ENCODE data around the gene CAMTA1. TPM values are rescaled to one million over a fixed set of nuclear protein-coding genes. Genes with fewer than 3 reads are reported as not detected.
A peak's percentile ranks its signal among the peaks of the same experiment; 100 is the strongest.

CAMTA1 gene
- polyA plus RNA-seq, 1 donor from 2014 or later: 162 TPM

DNA sequence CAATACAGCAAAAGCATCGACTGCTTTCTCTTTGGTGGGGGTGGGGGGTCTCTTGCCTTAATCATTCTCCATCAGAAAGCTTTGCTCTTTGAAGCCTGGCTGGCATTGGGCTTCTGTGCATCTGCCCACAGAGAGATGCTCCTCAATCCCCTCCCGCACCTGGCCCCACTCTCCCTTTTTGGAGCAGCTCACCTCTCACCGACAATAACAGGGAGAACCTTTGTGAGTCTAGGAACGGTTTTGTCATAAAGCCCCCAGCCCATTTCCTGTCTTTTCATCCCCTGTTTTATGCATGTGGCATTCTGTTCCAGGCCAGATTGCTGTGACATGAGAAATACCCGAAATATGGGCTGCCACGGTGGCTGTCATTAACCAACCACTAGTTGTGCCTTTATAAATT is 516.9 kb downstream of the CAMTA1 start:
- H3K9ac ChIP-seq (ENCODE audit: low read length): no peak overlapping the region
- H3K9me3 ChIP-seq (ENCODE audit: low read length): no peaks in the 10 kb centered on the region
- no peaks in the 10 kb centered on the region for H3K36me3 ChIP-seq (ENCODE audit: insufficient read depth, low read length)
- H3K27ac ChIP-seq (ENCODE audit: low read length): no peak overlapping the region
- no peak overlapping the region for H2AFZ ChIP-seq (ENCODE audit: low read depth, low read length)
- H4K20me1 ChIP-seq (ENCODE audit: insufficient read depth): no peaks in the 10 kb centered on the region
- H3F3A ChIP-seq (ENCODE audit: insufficient read depth, low read length, poor library complexity, severe bottlenecking): no peaks in the 10 kb centered on the region
- no peaks in the 10 kb centered on the region for H3K27me3 ChIP-seq (ENCODE audit: insufficient read depth, low read depth, low read length)
- H3K4me3 ChIP-seq (ENCODE audit: low read length): no peak overlapping the region
- no peaks in the 10 kb centered on the region for H3K79me2 ChIP-seq (replicated peaks; ENCODE audit: insufficient read depth, low read length)
- TF ChIP-seq, protein P1, sequence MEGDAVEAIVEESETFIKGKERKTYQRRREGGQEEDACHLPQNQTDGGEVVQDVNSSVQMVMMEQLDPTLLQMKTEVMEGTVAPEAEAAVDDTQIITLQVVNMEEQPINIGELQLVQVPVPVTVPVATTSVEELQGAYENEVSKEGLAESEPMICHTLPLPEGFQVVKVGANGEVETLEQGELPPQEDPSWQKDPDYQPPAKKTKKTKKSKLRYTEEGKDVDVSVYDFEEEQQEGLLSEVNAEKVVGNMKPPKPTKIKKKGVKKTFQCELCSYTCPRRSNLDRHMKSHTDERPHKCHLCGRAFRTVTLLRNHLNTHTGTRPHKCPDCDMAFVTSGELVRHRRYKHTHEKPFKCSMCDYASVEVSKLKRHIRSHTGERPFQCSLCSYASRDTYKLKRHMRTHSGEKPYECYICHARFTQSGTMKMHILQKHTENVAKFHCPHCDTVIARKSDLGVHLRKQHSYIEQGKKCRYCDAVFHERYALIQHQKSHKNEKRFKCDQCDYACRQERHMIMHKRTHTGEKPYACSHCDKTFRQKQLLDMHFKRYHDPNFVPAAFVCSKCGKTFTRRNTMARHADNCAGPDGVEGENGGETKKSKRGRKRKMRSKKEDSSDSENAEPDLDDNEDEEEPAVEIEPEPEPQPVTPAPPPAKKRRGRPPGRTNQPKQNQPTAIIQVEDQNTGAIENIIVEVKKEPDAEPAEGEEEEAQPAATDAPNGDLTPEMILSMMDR (IDR thresholded peaks at IDR 0.05; ENCODE audit: poor library complexity, severe bottlenecking): no peak
- no peak for TF ChIP-seq TAF1 (IDR thresholded peaks at IDR 0.05; ENCODE audit: low read depth)
- TF ChIP-seq SMC3 (conservative IDR thresholded peaks at IDR 0.05; ENCODE audit: poor library complexity): no peak
- no peak for TF ChIP-seq EP300 (conservative IDR thresholded peaks at IDR 0.05; ENCODE audit: poor library complexity, severe bottlenecking)
- TF ChIP-seq POLR2AphosphoS5 (IDR thresholded peaks at IDR 0.05): no peak
- no peak for TF ChIP-seq RAD21 (conservative IDR thresholded peaks at IDR 0.05)
- TF ChIP-seq EZH2 (IDR thresholded peaks at IDR 0.05; ENCODE audit: borderline replicate concordance, insufficient read depth, low read length, poor library complexity, severe bottlenecking): no peak
- TF ChIP-seq MXI1 (conservative IDR thresholded peaks at IDR 0.05; ENCODE audit: poor library complexity, severe bottlenecking): no peak
- TF ChIP-seq, protein P2, sequence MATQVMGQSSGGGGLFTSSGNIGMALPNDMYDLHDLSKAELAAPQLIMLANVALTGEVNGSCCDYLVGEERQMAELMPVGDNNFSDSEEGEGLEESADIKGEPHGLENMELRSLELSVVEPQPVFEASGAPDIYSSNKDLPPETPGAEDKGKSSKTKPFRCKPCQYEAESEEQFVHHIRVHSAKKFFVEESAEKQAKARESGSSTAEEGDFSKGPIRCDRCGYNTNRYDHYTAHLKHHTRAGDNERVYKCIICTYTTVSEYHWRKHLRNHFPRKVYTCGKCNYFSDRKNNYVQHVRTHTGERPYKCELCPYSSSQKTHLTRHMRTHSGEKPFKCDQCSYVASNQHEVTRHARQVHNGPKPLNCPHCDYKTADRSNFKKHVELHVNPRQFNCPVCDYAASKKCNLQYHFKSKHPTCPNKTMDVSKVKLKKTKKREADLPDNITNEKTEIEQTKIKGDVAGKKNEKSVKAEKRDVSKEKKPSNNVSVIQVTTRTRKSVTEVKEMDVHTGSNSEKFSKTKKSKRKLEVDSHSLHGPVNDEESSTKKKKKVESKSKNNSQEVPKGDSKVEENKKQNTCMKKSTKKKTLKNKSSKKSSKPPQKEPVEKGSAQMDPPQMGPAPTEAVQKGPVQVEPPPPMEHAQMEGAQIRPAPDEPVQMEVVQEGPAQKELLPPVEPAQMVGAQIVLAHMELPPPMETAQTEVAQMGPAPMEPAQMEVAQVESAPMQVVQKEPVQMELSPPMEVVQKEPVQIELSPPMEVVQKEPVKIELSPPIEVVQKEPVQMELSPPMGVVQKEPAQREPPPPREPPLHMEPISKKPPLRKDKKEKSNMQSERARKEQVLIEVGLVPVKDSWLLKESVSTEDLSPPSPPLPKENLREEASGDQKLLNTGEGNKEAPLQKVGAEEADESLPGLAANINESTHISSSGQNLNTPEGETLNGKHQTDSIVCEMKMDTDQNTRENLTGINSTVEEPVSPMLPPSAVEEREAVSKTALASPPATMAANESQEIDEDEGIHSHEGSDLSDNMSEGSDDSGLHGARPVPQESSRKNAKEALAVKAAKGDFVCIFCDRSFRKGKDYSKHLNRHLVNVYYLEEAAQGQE (IDR thresholded peaks at IDR 0.05; ENCODE audit: borderline replicate concordance): no peak
- no peaks in the 10 kb centered on the region for H3K9me2 ChIP-seq (ENCODE audit: insufficient read depth, low read length)
- H3K4me2 ChIP-seq (ENCODE audit: low read length): no peak overlapping the region

DNA sequence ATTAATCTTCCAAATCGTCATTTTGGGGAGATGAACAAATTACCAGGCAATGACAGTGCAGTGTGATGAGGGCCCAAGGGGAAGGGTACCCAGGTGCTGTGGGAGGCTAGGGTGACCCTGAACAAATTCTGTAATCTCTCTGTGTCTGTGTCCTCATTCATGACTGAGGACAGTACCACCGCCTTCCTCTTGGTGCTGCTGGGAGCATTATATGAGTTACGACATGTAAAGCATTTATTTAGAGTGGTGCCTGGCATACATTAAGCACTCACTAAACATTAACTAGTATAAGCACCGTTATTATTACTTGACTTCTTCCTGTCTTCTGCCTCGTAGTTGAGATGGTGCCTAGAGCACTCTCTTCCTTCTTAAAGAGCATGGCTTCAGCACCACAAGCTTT is 517.6 kb downstream of the CAMTA1 start:
- Histone ChIP-seq H3K9ac (ENCODE audit: low read length) (no peak overlapping the region), H3K36me3 (ENCODE audit: insufficient read depth, low read length) (no peaks in the 10 kb centered on the region), H3F3A (ENCODE audit: insufficient read depth, low read length, poor library complexity, severe bottlenecking) (no peaks in the 10 kb centered on the region), H3K9me3 (ENCODE audit: low read length) (peaks cover 2% of the 10 kb centered on the region), H3K4me3 (ENCODE audit: low read length) (no peak overlapping the region), H3K27me3 (ENCODE audit: insufficient read depth, low read depth, low read length) (no peaks in the 10 kb centered on the region), H3K4me2 (ENCODE audit: low read length) (no peak overlapping the region), H3K9me2 (ENCODE audit: insufficient read depth, low read length) (no peaks in the 10 kb centered on the region), H4K20me1 (ENCODE audit: insufficient read depth) (no peaks in the 10 kb centered on the region), H3K27ac (ENCODE audit: low read length) (no peak overlapping the region), H2AFZ (ENCODE audit: low read depth, low read length) (no peak overlapping the region), H3K79me2 (replicated peaks; ENCODE audit: insufficient read depth, low read length) (no peaks in the 10 kb centered on the region)
- TF ChIP-seq, protein P2 (IDR thresholded peaks at IDR 0.05; ENCODE audit: borderline replicate concordance): no peak
- TF ChIP-seq, protein P1 (IDR thresholded peaks at IDR 0.05; ENCODE audit: poor library complexity, severe bottlenecking): peak; percentile 21
- TF ChIP-seq POLR2AphosphoS5 (IDR thresholded peaks at IDR 0.05): no peak
- no peak for TF ChIP-seq SMC3 (conservative IDR thresholded peaks at IDR 0.05; ENCODE audit: poor library complexity)
- no peak for TF ChIP-seq MXI1 (conservative IDR thresholded peaks at IDR 0.05; ENCODE audit: poor library complexity, severe bottlenecking)
- no peak for TF ChIP-seq TAF1 (IDR thresholded peaks at IDR 0.05; ENCODE audit: low read depth)

Measured in neural cell (in vitro differentiated cells).